ENCODE measurements around the gene LIMS2. TPM values are rescaled to one million over a fixed set of nuclear protein-coding genes. Genes with fewer than 3 reads are reported as not detected.

The LIMS2 gene
- total and polyA plus RNA-seq, 2 of the 8 experiments (the other 6 are each of a cell fraction or from before 2014, with no cell fraction given), result 3.3 to 4.8 TPM

GRCh38 chr2:127620866-127621265, 54.5 kb downstream of the LIMS2 start (continued):
- TF ChIP-seq, protein P1, sequence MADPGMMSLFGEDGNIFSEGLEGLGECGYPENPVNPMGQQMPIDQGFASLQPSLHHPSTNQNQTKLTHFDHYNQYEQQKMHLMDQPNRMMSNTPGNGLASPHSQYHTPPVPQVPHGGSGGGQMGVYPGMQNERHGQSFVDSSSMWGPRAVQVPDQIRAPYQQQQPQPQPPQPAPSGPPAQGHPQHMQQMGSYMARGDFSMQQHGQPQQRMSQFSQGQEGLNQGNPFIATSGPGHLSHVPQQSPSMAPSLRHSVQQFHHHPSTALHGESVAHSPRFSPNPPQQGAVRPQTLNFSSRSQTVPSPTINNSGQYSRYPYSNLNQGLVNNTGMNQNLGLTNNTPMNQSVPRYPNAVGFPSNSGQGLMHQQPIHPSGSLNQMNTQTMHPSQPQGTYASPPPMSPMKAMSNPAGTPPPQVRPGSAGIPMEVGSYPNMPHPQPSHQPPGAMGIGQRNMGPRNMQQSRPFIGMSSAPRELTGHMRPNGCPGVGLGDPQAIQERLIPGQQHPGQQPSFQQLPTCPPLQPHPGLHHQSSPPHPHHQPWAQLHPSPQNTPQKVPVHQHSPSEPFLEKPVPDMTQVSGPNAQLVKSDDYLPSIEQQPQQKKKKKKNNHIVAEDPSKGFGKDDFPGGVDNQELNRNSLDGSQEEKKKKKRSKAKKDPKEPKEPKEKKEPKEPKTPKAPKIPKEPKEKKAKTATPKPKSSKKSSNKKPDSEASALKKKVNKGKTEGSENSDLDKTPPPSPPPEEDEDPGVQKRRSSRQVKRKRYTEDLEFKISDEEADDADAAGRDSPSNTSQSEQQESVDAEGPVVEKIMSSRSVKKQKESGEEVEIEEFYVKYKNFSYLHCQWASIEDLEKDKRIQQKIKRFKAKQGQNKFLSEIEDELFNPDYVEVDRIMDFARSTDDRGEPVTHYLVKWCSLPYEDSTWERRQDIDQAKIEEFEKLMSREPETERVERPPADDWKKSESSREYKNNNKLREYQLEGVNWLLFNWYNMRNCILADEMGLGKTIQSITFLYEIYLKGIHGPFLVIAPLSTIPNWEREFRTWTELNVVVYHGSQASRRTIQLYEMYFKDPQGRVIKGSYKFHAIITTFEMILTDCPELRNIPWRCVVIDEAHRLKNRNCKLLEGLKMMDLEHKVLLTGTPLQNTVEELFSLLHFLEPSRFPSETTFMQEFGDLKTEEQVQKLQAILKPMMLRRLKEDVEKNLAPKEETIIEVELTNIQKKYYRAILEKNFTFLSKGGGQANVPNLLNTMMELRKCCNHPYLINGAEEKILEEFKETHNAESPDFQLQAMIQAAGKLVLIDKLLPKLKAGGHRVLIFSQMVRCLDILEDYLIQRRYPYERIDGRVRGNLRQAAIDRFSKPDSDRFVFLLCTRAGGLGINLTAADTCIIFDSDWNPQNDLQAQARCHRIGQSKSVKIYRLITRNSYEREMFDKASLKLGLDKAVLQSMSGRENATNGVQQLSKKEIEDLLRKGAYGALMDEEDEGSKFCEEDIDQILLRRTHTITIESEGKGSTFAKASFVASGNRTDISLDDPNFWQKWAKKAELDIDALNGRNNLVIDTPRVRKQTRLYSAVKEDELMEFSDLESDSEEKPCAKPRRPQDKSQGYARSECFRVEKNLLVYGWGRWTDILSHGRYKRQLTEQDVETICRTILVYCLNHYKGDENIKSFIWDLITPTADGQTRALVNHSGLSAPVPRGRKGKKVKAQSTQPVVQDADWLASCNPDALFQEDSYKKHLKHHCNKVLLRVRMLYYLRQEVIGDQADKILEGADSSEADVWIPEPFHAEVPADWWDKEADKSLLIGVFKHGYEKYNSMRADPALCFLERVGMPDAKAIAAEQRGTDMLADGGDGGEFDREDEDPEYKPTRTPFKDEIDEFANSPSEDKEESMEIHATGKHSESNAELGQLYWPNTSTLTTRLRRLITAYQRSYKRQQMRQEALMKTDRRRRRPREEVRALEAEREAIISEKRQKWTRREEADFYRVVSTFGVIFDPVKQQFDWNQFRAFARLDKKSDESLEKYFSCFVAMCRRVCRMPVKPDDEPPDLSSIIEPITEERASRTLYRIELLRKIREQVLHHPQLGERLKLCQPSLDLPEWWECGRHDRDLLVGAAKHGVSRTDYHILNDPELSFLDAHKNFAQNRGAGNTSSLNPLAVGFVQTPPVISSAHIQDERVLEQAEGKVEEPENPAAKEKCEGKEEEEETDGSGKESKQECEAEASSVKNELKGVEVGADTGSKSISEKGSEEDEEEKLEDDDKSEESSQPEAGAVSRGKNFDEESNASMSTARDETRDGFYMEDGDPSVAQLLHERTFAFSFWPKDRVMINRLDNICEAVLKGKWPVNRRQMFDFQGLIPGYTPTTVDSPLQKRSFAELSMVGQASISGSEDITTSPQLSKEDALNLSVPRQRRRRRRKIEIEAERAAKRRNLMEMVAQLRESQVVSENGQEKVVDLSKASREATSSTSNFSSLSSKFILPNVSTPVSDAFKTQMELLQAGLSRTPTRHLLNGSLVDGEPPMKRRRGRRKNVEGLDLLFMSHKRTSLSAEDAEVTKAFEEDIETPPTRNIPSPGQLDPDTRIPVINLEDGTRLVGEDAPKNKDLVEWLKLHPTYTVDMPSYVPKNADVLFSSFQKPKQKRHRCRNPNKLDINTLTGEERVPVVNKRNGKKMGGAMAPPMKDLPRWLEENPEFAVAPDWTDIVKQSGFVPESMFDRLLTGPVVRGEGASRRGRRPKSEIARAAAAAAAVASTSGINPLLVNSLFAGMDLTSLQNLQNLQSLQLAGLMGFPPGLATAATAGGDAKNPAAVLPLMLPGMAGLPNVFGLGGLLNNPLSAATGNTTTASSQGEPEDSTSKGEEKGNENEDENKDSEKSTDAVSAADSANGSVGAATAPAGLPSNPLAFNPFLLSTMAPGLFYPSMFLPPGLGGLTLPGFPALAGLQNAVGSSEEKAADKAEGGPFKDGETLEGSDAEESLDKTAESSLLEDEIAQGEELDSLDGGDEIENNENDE (IDR thresholded peaks at IDR 0.05; ENCODE audit: insufficient replicate concordance, low read length), result no peak
- TF ChIP-seq TCF12 (IDR thresholded peaks at IDR 0.05; ENCODE audit: low read depth, low read length) (no peak), CTCF (IDR thresholded peaks at IDR 0.05; ENCODE audit: control extremely low read depth in 1 of 3, insufficient read depth in 1 of 3, low read depth in 1 of 3, low read length in 3 of 3) (no peak)
